NCI-H748 (cell line): ENCODE data around the gene NOP53.
"Not testable (repeated sequence)": the region's sequence is repeated elsewhere in the genome, so short reads cannot be mapped to it uniquely, and the experiment has no call there.

Source experiments
- DNase-seq: peaks from one replicate; lab custom pipeline; 2025; ENCODE audit not compliant: unreplicated experiment; lab: John Stamatoyannopoulos, UW

NOP53 gene

DNA sequence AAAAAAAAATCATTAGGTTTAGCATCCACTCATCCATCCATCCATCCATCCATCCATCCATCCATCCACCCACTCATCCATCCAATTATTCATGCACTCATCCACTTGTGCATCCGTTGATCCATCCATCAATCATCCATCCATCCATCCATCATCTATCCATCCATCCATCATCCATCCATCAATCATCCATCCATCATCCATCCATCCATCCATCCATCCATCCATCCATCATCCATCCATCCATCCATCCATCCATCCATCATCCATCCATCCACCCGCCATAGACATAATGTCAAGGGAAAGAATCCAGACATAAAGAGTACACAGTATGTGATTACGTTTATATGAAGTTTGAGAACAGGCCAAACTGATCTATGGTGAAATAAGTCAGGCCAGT is 24.2 kb downstream of the NOP53 start:
- no peak for DNase-seq

DNA sequence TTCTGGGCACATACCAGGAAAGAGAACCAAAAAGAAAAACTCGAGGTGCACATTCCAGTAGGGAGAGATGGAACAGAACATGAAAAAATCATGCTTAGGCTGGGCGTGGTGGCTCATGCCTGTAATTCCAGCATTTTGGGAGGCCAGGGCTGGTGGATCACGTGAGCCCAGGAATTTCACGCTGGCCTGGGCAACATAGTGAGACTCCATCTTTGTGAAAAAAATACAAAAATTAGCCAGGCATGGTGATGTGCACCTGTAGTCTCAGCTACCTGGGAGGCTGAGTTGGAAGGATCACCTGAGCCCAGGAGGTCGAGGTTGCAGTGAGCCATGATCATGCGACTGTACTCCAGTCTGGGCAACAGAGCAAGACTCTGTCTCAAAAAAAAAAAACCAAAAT is 25.9 kb downstream of the NOP53 start:
- DNase-seq: not testable (repeated sequence)

DNA sequence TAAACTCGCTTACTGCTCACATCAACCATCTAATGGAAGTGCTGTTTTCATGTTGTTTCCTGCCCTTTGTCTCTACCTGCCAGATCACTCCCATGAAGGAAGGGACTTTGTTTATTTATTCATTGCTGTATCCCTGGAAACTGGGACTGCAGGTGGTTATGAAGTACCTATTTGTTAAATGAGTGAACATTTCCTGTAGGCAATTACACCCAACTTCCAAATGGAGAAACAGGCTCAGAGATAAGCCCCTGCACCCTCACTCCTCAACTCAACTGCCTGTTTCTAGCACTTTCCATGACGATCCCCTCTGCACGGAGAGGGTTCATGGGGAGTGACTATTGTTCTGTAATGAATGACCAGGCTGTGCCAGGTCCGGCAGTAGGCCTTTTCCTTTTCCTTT is 31.2 kb downstream of the NOP53 start:
- DNase-seq: peak; percentile 99

DNA sequence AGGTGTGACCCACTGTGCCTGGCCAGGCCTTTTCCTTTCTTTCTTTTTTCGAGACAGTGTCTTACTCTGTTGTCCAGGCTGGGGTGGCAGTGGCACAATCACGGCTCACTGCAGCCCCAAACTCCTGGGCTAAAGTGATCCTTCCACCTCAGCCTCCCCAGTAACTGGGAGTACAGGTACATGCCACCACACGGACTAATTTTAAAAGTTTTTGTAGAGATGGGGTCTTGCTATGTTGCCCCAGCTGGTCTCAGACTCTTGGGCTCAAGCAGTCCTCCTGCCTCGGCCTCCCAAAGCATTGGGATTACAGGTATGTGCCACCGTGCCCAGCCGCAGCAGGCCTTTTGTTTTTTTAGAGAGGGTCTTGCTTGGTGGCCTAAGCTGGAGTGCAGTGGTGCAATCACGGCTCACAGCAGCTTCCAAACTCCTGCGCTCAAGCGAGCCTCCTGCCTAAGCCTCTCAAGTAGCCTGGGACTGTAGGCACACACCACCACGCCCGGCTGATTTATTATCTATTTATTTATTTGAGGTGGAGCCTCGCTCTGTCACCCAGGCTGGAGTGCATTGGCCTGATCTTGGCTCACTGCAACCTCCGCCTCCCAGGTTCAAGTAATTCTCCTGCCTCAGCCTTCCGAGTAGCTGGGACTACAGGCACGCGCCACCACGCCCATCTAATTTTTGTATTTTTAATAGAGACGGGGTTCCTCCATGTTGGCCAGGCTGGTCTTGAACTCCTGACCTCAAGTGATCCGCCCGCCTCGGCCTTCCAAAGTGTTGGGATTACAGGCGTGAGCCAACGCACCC is 32.1 kb downstream of the NOP53 start:
- DNase-seq: peak; percentile 47

DNA sequence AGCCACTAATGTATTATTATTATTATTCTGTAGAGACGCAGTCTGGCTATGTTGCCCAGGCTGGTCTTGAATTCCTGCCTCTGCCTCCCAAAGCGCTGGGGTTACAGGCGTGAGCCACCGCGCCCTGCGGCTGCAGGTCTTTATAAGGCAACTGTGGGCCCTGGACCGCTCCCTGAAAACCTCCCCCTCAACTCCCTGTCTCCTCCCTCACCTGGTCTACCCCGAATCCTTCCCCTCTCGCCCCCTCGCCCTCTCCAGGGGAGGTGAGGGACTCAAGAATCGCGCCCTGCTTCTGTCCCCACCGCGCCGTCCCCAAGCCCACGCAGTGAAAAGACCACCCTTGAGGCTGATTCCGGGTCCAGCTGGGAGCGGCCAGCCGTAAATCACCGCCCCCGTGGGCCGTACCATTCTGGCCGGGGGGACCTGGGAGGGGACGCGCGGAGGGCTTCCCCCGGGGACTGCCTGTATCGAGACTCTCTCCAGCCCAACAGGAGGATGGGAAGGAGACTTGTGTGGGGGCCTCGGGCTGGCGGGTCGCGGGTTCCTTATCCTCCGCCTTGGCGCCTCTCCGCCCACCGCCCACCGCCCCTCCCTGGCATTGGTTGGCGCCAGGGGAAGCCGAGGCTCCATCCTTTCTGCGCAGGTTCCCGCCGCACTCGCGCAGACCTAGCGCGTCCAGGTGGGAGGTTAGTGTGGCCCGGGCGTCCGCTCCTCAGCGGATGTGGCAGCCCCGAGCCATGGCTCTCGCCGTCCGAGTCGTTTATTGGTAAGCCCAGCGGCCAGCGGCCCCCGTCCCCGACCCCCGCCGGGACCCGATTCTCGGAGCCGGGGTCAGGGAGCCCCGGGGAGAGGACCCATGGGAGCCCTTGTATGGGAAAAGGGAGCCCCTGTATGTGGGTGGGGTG is 33.0 kb downstream of the NOP53 start, which contains the start of gene SELENOW:
Gene SELENOW, plus strand, starts transcription at position 655 of the 905 bp plus-strand sequence. Its CDS starts 83 bp downstream, at position 738.
- peak; percentile 98 for DNase-seq

DNA sequence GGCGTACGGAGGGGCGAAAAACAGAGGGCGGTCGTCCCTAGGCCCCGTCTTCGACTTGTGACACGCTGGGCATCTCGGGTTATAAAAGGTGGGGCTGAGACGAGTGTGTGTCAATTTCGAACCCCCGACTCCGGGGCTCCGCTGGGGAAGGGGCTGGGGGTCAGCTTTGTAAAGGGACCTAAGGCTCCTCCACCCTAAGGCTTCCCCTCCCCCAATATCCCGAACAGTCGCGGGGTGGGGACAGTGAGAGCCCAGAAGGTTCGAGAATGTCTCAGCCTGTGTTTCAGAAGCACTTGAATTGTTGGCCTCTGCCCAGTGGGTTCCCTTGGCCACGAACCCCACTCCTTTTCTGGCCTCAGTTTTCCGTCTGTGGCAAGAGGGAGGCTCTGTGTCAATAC is 33.6 kb downstream of the NOP53 start:
- DNase-seq: peak; percentile 50

DNA sequence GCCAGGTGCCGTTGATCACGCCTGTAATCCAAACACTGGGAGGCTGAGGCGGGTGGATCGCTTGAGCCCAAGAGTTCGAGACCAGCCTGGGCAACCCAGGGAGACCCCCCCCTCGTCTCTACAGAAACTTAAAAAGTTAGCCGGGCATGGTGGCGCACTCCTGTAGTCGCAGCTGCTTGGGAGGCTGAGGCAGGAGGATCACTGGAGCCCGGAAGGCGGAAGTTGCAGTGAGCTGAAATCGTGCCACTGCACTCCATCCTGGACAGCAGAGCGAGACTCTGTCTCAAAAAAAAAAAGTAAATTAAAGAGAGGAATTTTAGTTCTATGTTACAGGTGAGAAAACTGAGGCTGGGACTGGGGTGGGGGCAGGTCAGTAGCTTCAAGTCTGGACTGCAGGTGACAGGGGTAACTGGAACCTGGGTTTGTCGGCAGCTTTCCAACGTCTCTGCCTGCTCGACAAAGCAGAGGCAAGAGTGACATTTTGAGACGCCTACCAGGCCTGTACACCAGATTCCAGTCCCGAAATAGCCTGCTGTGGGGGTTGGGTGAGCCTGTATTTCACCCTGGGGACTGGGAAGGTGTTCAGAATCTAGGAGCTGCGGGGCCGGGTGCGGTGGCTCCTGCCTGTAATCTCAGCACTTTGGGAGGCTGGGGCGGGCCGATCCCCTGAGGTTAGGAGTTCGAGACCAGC is 34.3 kb downstream of the NOP53 start:
- DNase-seq: no peak

DNA sequence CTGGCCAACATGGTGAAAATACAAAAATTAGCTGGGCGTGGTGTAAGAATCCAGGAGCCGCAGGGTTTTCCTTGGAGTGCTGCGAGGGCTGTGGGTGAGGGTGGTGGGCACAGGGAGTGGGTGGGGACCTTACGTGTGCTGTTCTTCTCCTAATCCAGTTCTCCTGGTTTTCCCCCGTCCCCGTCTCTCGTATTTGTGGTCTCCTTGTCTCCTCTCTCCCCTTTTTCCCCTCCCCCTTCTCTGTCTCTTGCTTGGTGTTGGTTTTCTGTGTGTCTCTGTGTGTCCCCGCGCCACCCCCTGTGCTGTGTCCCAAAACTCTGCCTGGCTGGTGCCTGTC is 34.8 kb downstream of the NOP53 start:
- no peak for DNase-seq

DNA sequence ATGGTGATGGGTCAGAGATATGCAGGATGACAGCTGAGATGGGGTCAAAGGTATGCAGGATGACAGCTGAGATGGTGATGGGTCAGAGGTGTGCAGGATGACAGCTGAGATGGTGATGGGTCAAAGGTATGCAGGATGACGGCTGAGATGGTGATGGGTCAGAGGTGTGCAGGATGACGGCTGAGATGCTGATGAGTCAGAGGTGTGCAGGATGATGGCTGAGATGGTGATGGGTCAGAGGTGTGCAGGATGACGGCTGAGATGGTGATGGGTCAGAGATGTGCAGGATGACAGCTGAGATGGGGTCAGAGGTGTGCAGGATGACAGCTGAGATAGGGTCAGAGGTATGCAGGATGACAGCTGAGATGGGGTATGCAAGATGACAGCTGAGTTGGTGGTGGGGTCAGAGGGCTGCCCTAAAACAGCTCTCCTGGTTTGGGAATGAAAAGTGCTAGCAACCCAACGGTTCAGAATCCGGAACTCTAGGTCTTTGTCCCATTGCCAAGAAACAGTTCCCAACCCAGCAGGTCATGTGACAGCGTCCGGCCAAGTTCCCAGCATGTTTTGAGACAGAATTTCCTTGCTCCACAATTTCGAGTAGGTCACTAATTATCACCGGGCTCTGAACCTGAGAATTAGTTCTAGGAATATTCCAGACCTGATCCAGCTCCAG is 36.4 kb downstream of the NOP53 start:
- DNase-seq: no peak

DNA sequence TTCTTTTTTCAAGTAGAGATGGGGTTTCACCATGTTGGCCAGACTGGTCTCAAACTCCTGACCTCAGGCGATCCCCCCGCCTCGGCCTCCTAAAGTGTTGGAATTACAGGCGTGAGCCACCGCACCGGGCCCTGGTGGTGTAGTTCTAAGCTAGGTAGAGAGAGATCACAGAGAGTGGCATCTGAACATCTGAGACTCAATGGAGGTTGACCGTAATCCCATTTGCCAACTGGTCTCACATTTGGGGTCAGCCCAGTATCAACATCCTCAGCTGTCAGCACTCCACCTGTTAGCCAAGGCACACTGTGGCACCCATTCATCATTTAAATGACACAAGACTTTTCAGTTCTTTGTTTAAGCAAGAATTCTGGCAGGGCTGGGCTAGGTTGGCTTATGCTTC is 41.2 kb downstream of the NOP53 start:
- DNase-seq: no peak

DNA sequence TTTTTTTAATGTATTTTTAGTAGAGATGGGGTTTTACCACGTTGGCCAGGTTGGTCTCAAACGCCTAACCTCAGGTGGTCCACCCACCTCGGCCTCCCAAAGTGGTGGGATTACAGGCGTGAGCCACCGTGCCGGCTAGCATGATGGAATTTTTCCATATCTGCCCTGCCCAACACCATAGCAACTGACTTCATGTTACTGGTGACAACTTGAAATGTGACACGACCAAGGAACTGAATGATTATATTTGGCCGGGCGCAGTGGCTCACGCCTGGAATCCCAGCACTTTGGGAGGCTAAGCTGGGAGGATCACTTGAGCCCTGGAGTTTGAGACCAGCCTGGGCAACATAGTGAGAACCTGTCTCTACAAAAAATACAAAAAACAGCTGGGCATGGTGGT is 42.0 kb downstream of the NOP53 start:
- not testable (repeated sequence) for DNase-seq

DNA sequence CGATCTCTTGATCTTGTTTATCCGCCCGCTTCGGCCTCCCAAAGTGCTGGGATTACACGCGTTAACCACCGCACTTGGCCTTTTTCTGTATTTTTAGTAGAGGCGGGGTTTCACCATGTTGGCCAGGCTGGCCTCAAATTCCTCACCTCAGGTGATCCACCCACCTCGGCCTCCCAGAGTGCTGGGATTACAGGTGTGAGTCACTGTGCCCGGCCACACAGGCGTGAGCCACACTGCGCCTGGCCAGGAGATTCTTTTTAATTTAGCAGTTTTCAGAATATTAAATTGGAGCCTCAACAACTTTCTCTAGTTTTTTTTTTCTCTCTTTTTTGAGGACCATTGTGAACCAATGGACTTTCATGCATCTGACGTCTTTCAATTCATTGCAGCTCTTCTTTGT is 44.5 kb downstream of the NOP53 start:
- DNase-seq: not testable (repeated sequence)

DNA sequence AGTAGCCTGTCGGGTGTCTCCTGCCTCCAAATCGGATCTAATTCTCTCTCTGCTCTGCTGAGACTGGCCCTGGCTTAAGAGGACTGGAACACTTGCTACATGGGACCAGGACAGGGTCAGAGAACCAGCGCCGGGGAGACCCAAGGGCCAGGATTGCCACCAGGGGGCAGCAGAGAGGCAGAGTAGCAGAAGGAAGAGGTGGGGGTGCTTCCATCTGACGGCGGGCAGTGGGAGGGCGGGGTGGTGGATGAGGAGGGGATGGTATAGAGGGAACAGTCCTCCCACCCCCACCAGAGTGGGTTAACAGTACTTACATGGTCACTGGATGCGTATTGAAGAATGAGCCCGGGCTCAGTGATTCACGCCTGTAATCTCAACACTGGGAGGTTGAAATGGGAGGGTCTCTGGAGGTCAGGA is 45.1 kb downstream of the NOP53 start:
- peak; percentile 78 for DNase-seq

DNA sequence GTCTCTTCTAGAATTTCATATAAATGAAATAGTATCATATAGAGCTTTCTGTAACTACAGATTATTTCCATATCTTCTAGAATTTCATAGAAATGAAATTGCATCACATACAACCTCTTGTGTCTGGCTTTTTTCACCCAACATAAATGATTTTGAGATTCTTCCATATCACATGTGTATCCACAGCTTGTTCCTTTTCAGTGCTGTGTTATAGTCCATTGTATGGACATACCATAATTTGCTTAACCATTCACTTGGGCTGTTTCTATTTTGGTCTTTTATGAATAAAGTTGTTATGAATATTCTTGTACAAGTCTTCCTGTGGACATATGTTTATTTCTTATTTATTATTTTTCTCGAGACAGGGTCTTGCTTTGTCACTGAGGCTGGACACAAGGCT is 47.3 kb downstream of the NOP53 start:
- DNase-seq: no peak

DNA sequence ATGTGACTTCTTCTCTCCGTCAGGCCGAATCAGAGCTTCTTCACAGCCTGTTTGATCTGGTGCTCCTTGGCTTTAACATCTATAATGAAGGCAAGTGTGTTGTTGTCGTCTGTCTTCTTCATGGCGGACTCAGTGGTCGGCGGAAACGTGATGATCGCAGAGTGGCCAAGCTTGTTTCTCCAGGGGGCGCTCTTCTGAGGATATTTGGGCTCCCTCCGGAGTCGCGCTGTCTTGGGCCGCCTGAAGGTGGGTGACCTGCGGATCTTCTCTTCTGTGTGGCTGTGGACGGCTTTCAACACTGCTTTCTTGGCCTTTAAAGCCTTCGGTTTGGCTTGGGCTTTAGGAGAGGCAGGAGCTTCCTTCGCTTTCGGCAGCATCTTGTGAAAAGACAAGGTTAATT is 49.2 kb downstream of the NOP53 start:
- DNase-seq: no peak

DNA sequence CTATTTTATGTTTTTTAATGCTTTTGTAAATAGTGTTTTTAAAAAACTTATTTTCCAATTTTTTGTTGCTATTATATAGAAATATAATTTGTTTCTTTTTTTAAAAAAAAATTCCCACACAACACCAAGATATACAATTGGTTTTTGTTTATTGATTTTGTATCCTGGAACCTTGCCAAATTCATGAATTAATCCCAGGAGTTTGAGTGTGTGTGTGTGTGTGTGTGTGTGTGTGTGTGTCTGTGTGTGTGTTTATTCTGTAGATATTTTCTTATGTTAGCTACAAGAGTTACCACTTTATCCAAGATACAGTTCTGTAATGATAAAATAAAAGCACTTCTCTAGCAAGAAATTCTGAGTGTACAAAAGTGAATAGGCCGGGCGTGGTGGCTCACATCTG is 51.4 kb downstream of the NOP53 start:
- DNase-seq: peak; percentile 20

DNA sequence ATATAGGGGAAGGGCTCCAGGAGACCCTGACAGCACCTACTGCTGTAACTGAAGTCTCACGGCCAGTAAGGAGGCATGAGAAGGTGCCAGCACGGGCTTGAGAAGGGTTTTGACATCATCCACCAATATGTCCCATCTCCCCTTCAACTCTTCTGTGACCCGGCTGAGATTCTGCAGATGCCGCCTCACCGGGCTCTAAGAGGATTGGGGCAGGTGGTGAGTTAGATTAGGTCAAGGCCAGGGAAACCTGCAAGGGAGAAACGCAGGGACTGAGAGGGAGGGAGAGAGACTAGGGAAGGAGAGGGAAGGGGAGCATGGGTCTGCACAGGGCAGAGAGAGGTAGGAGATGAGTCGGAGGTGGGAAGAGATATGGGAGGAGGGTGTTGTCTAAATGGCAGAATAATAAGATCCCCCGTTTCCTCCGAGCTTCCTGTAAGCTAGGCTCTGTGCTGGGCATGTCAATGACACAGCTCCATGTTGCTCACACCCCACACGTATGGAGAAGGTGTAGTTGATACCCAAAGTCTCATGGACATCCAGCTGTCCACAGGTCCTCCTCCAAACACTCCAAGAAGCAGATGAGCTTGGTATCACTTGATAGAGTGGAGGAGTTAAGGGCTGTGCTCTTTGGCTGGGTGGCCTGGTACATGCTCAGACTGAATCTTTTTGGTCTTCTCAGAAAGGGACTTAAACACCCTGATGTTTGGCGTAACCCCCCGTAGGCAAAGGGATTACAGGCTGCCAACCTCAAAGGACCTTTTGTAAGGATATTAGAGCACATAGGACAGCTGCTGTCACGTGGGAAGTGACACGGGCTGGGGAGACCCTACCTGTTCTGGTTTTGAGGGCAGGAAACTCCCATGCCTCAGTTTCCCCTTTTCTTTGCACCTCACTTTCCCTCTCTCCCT is 52.9 kb downstream of the NOP53 start:
- no peak for DNase-seq

DNA sequence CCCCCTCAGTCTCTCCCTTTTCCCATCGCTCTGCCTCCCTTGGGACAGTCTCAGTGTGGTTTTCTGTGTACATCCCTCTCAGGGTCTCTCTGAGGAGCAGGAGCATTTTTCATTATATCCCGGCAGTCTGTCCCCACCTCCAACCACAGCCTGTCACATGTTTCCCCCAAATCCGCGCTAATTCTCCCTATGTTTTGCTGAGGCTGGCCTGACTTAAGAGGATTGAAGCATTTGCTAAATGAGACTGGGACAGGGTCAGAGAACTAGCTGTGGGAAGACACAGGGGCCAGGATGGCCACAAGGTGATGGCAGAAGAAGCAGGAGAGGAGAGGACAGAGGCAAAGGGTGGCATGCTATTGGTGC is 53.5 kb downstream of the NOP53 start:
- no peak for DNase-seq

DNA sequence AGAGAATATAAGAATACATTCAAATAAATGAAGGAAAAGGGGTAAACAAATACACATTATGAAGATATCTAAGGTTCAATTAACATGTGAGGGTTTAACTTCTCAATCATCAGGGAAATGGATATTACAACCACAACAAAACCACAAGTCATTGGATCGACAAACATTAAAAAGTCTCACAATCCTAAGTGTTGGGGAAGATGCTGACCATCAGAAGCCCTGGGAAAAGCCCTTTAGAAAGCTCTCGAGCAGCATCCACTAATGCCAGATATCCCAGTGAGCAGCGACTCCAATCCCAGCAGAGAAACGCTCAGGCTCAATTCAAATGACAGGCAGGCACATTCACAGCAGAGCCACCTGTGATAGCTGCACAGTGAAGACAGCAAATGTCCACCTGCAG is 55.9 kb downstream of the NOP53 start:
- no peak for DNase-seq

DNA sequence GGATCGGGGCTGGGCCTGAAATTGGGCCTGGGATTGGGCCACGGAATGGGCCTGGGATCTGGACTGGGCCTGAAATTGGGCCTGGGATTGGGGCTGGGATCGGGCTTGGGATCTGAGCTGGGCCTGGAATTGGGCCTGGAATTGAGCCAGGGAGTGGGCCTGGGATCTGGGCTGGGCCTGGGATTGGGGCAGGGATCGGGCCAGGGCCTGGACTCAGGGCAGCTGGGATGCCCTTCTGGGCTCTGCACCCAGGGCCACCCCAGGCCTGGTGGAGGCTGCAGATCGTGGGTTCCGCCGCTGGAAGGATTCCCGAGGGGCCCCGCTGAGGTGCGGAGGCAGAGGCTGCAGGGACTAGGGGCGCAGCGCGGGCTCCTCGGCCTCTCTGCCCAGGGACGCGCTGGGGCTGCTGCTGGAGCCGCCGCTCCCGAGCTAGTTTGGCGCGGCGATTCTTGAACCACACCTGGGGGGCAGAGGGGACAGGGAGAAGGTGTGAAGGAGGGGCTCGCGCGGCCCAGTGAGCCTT is 57.2 kb downstream of the NOP53 start:
- no peak for DNase-seq
